CD4-positive, alpha-beta T cell treated with Interleukin-6 at 100 ng/mL for 8 hours (primary cell): Measurements from ENCODE around the gene SMIM1.
"Not testable (repeated sequence)": the region's sequence is repeated elsewhere in the genome, so short reads cannot be mapped to it uniquely, and the experiment has no call there.

Experiments used
- DNase-seq: peaks from one replicate; pipeline ENCODE4 v3.0.0-alpha.2; 2020; ENCODE audit warnings: mixed read lengths, low spot score

The SMIM1 gene

GRCh38 chr1:3796215-3797061 is 23.9 kb downstream of the SMIM1 start, which contains the start of gene LRRC47:
Gene LRRC47 (minus strand): TSS chr1:3796498. CDS start chr1:3796476, 22 bp downstream.
- DNase-seq, result peak; percentile 92

DNA sequence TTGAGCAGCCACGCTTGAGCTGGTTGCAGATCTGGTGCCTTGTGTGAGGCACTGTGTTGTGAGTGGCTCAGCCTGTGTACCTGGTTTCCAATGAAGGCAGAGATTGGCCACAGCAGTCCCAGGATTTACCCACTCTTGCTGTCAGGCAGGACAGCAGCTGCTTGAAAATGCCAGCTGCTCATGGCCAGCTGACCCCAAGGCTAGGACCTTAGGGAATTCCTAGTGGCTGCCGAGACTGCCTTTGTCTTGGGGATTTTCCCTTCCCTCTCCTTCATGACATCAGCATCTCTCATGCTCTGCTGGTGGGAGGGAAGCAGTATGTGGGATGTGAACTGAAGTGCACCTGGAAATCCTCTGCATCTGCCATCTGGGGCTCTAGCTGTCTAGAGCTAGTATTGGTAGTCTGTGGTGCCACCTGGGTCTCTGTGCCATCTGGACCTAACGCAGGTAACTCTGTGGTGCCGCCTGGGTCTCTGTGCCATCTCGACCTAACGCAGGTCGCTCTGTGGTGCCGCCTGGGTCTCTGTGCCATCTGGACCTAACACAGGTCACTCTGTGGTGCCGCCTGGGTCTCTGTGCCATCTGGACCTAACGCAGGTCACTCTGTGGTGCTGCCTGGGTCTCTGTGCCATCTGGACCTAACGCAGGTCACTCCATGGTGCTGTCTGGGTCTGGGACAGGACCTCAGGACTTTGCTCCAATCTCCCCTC is 27.6 kb downstream of the SMIM1 start:
- no peak for DNase-seq

DNA sequence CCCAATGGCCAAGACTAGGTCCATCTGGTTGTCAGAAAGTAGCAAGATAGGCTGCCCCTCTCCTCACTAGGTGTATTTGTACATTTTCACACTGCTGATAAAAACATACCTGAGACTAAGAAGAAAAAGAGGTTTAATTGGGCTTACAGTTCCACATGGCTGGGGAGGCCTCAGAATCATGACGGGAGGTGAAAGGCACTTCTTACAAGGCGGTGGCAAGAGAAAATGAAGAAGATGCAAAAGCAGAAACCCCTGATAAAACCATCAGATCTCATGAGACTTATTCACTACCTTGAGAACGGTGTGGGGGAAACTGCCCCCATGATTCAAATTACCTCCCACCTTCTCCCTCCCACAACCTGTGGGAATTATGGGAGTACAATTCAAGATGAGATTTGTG is 28.2 kb downstream of the SMIM1 start:
- not testable (repeated sequence) for DNase-seq

GRCh38 chr1:3803905-3804626 is 31.5 kb downstream of the SMIM1 start:
- no peak for DNase-seq

DNA sequence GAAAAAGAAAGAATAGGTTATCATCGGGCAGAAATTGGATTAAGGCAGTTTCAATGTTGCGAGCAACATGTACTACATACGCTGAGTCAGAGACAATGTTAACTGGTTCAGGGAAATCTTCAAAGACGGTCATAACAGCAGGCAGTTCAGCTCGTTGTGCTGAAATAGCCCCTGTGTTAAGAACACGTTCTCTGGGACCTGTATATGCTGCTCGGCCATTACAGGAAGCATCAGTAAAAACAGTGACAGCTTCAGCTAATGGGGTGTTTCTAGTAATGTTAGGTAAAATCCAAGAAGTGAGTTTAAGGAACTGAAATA is 32.0 kb downstream of the SMIM1 start:
- DNase-seq, result not testable (repeated sequence)

DNA sequence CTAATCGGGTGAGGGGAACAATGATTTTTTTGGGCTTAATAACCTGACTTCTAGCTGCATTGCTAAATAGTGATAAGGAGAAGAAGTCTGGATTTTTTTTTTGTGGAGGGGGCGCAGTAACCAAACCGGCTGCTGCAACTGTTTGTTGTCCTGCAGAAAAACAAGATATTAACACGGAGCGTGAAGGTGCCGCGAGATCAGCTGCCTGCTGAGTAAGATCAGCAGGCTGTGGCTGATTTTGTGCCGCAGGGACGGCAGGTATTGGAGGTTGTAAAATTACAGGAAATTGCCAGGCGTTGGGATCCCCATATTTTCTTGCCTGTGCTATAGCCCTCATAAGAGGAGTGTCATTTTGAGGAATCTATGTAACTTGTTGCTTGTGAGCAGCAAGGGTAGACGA is 32.5 kb downstream of the SMIM1 start:
- DNase-seq, result no peak

- DNase-seq, result no peak
Measured at GRCh38 chr1:3807769-3808168, 35.2 kb downstream of the SMIM1 start.

DNA sequence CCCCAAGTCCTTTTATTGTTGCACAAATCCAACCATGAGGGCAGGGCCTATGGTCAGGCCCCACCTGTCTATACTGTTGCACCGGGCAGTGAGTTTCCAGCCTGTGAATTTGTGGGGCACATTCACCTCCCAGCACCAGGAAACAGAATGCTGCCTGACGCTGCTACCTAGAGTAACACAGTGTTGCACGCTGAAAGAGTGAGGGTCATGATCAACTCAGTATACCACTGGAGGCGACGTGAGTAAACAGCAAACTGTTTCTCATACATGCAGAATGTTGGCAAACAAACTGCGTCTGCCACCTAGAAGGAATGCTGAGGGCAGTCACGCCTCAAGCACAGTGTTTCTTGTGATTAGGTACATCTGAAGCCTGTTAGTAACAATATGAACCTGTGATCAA is 37.1 kb downstream of the SMIM1 start:
- DNase-seq, result no peak

GRCh38 chr1:3810149-3810761 is 37.7 kb downstream of the SMIM1 start:
- not testable (repeated sequence) for DNase-seq

DNA sequence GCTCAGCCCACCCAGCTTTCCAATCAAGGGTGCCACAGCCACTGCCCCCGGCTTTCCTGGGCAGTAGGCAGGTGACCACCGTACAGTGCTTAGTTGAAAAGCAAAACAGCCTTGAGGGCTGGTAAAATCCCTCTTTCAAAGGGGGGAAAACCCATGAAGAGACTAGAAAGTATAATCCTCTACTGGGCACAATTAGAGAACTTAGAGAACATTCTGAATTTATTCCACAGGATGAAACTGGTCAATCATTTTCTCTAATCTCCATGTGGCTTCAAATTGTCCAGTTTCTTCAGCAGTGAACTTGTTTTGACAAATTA is 39.0 kb downstream of the SMIM1 start:
- no peak for DNase-seq

DNA sequence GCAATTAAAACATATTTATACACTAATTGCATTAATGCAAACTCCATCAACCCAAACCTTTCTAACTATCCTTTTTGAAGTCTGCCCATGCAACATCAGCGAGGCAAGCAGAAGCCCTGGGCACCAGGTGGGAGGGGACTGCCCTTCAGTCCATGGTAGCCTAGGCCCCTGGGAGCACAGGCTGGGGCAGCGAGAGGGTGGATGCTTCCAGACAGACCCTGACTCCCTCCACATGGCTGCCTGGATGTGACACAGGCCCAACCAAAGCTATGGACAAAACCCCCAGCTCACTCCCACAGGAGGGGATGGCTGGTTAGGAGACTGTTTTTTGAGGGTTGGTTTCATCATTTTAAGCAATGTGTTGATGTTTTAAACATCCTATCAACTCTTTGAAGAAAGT is 41.5 kb downstream of the SMIM1 start:
- no peak for DNase-seq

- DNase-seq, result no peak
Measured at GRCh38 chr1:3814771-3815561, 42.4 kb downstream of the SMIM1 start.

DNA sequence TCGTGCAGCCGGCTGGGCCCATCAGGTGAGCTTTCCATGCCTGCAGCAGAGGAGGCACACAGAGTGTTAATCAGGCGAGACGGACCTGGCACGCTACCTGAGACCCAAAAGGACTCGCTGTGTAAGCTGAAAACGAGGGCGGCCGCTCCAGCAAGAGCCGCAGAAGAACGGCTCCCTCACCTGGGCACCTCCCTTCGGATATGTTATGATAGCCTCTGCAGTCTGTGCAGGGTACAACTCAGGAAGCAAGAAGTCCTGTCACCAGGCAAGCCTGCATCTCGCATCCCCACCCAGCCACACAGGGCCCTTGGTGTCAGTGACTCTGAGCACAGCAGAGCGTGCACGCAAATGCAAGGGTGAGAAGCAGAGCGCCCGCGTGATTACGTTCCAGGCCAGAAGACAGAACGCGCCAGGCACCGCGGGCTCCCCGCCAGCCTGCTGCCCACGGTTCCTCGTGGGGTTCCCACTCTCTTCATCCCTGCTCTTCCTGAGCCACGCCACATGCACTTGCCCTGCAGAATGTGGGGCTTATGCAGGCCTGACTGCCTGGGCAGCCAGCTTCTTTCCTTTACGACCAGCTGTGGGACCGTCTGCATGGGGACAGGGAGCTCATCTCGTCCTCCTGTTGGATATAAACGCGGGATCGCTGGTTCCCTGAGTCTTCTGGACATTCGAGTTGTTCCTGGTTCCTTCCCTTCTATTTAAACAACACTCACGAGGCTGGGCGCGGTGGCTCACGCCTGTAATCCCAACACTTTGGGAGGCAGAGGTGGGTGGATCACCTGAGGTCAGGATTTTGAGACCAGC is 44.0 kb downstream of the SMIM1 start:
- DNase-seq, result no peak

GRCh38 chr1:3817138-3817740 is 44.7 kb downstream of the SMIM1 start:
- DNase-seq, result no peak

DNA sequence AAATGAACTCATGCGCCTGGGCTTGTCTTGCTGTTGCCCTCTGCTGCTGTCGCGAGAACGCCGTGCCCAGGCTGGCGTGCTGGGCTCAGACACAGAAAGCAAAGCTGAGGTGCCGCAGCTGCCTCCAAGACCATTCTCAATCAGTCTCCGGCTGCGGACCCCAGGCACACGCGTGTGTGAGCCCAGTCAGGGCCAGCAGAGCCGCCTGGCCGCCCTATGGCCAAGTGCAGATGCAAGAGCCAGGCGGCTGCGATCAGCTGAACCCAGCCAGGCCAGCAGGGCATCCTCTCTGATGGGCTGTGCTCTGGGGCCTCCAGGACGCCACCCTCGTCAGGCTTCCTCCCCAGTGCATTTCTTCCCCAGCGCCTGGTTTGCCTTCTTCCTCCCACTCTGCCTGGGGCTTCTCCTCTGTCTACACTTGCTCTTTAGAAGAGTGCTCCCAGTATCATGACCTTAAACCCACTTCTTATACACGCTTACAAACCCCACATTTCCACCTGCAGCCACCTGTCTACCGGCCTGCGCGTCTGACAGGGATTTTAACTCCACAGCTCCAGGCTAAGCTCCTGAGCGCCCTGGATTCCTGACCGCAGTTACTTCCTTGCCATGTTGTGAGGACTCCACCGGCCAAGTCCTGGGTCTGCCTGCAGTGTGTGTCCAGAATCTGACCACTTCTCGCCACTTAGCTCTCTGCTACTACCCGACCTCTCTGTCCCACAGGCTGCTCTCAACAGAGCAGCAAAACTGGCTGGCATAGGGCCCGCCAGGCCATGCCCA is 45.5 kb downstream of the SMIM1 start:
- DNase-seq, result no peak

- DNase-seq, result no peak
Measured at GRCh38 chr1:3819771-3820200, 47.2 kb downstream of the SMIM1 start.

GRCh38 chr1:3820316-3820715 is 47.8 kb downstream of the SMIM1 start:
- DNase-seq, result no peak

DNA sequence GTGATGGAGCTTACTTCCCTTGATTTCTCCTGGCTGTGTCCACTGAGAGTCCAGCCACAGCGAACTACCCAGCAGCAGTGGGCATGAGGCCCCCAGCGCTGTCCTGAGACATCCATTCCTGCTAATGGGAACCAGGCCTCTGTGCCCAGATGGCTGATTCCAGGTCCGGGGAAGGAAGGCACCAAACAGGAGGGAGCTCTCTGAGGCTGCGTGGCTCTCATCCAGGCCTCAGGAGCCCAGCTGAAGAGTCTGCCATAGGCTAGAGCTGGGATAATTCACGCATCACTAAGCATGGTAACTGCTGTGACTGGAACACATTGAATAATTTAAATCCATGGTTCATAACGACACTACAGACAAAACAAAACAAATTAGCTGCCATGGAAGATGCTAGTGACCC is 48.5 kb downstream of the SMIM1 start:
- no peak for DNase-seq

DNA sequence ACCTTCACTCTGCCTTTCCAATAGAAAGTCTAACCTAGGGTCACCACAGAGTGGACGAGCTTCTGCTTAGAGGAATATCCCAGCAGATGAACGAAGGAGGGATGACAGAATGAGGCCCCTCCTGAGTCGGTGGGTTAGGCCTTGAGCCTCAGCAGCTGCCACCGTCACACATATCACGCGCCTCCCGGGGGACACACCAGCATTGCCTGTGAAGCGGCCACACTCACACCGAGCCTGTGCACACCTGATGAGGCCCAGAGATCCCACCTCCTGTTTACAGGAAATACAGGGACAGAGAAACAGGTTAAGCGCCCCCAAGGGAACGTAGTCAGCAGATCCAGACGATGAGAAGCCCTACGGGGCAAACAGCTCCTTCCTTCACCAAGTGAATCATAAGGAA is 48.9 kb downstream of the SMIM1 start:
- DNase-seq, result no peak

- no peak for DNase-seq
Measured at GRCh38 chr1:3821908-3822307, 49.4 kb downstream of the SMIM1 start.
